ENCODE results near the gene MID1.

Gene MID1

GRCh38 chrX:10420134-10420533 is 200.3 kb downstream of the MID1 start:
- FAIRE-seq = no peak

DNA sequence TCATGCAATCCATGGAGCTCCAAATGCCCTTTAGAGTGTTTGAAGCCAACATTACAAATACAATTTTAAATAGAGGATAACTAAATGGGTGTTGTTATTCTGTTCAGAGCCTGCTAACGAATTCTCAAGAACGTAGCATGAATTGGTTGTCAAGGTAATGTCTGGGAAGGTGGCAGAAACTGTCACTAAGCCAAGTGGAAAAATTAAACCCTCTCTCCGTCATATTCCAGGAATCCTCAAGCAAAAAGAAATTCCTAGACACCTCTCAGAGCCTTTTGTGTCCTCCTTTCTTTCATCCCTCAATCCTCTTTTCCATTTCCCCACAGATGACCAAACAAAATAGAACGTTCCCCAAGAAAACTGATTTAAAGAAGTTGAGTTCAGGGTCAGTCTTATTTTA is 204.0 kb downstream of the MID1 start:
- no peak for FAIRE-seq

DNA sequence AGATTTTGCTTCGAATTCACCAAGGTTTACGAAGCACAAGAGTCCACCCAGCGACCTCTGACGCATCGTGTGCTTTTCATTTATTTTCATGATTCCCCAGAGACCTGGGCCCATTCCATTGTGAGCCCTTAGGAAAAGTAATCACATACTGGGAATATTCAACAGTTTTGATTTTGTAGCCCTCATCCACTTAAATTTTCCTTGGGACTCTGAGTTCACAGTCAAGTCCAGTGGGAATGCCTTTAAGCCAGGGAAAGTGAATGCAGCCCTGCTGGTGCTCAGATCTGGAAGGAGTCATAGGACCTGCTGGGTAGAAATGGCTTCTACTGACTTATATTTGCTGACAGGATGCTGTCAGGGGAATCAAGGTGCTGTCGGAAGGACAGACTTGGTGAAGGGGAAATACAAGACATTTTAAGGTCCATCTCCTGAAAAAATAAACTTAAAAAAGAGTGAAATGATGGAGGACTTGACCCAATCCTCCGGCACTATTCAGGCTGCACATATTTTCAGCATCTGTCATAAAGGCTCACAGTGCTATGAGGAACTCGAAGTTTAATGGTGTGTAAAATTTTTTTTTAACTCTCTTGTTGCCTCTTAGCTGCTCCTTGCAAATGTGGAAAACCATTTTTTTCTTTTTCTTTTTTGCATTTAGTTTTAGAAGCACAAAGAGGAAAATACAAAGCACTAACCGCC is 204.9 kb downstream of the MID1 start:
- no peak for FAIRE-seq

DNA sequence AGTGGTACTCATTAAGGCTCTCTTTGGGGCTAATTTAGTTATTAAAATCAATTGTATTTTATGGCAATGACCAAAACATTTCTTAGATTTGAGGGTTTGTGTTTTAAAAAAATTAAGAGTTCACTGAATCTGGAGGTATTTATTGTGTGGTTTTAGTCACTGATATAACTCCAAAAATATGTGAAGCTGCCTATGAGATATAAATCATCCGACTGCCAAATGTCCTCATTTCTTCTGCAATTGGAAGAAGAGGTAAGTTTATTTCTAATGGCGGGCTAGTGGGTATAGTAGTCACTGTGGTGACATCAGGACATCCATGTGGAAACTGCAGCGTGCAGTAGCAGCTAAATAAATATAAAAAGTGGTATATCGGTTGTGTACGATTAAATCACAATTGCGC is 205.5 kb downstream of the MID1 start:
- no peak for FAIRE-seq

DNA sequence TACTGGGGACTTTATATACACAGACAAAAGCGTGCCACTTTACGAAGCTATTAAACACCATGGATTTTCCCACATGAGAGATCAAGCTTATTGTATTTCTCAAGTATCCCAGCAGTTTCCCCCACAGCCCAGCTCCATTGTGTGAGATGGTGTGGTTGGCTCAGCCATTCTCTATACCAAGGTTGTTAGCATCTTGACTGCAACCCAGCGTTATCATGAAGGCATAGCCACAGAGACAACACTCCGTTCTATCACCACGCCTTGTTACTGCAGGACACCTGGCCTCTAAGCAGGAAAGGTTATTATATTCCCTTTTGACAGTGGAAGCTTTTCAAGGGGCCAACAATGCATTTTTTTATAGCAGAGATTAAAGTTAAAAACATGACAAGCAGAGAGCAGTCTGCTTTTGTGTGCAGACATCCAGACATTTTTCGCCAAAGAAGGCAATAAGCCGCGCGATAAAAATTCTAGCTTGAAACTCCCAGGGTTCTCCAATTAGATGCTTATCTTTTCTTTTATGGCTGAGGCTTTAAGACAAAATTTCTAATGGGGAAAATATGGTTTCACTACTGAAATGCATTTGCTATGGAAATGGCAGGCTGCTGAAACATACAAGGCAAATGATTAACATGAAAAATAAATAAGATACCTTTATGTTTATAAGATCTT is 206.1 kb downstream of the MID1 start:
- no peak for FAIRE-seq

GRCh38 chrX:10404436-10404835 is 215.9 kb downstream of the MID1 start:
- no peak for FAIRE-seq

DNA sequence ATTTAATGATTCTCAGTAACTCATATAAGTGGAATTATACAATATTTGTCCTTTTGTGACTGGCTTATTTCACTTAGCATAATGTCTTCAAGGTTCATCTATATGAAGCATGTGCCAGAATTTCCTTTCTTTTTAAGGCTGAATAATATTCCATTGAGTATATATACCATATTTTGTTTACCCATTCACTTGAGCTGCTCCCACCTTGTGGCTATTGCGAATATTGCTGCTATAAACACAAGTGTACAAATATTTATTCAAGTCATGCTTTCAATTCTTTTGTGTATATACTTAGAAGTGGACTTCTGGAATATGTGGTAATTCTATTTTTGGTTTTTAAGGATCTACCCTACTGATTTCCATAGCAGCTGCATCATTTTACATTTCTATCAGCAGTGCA is 219.1 kb downstream of the MID1 start:
- peak; percentile 31 for FAIRE-seq

- FAIRE-seq = no peak
Observed at GRCh38 chrX:10399043-10399741, 221.2 kb downstream of the MID1 start.

DNA sequence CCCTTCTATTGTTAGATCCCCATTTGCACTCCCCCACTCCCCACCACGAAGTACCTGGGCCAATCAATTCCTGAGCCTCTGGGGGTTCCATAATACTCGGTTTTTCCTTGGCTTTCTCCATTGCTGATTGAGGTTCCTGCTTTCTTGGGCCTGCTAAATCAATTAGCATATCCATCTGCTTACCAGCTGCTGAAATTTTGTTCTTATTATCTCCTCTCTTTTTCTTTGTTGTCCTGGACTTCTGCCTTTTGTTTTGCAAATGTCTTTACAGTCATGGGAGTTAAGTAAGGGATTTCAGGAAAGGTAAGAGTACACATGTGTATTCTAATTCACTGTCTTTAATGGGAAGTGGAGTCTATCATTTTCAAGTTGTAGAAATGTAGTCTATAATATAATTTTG is 222.2 kb downstream of the MID1 start:
- no peak for FAIRE-seq

DNA sequence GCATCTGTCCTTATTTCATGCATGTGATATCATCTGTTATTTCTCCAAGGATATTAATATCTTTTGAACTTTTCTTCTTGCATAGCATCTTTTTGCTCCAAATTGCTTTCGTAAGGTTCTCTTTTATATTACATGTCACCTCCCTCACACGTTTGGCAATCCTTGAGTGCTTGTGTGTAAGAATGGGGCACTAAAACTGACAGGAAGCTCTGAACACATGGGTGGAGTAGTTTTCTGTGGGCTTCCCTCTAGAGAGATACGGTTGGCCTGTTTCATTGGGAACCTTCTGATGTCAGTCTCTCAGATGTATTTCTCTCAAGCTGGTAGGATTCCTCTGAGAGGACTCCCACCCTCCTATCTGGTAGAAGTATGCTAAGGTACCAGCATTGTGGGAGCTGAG is 223.0 kb downstream of the MID1 start:
- FAIRE-seq = no peak

- no peak for FAIRE-seq
Observed at GRCh38 chrX:10395643-10396042, 224.7 kb downstream of the MID1 start.
